Activated T-cell treated with anti-CD3 and anti-CD28 coated beads, Interleukin-2, amount 50 U/mL, for 48 hours (primary cell): ENCODE results near the gene SAP30.

Source experiments
- DNase-seq, 2 experiments: peaks; one replicate each; pipeline ENCODE4 v3.0.0-alpha.2; 2020

Gene SAP30

GRCh38 chr4:173370477-173371291 lies at the start of gene SAP30:
Gene SAP30, plus strand, starts transcription at chr4:173370954. Its CDS starts 229 bp downstream, at chr4:173371183.
- peak; percentile 96 for DNase-seq

GRCh38 chr4:173325007-173325736 lies 45.6 kb upstream of the SAP30 start:
- no peak for DNase-seq

- no peak for DNase-seq
These were observed 42.4 kb upstream of the SAP30 start for GRCh38 chr4:173328236-173328901.

GRCh38 chr4:173330590-173330989 lies 40.2 kb upstream of the SAP30 start:
- no peak for DNase-seq

- no peak for DNase-seq
These were observed 38.7 kb upstream of the SAP30 start for GRCh38 chr4:173332021-173332487.

- peak in 1 of 2 experiments; percentile 45 for DNase-seq
These were observed 37.6 kb upstream of the SAP30 start for GRCh38 chr4:173332963-173333657.

GRCh38 chr4:173333658-173334084 lies 37.1 kb upstream of the SAP30 start:
- no peak for DNase-seq

- peak; percentile 99 to 100 for DNase-seq
These were observed 36.5 kb upstream of the SAP30 start, which contains the start of gene HMGB2 for GRCh38 chr4:173334085-173334890. Gene HMGB2, minus strand, starts transcription at chr4:173334358. Its CDS starts 709 bp downstream, at chr4:173333649.

GRCh38 chr4:173334891-173335752 lies 35.6 kb upstream of the SAP30 start:
- peak in 1 of 2 experiments; percentile 77 for DNase-seq

- no peak for DNase-seq
These were observed 33.3 kb upstream of the SAP30 start for GRCh38 chr4:173337463-173337862.

GRCh38 chr4:173343832-173344397 lies 26.8 kb upstream of the SAP30 start:
- no peak for DNase-seq

GRCh38 chr4:173345648-173346047 lies 25.1 kb upstream of the SAP30 start:
- DNase-seq: no peak

GRCh38 chr4:173346074-173346473 lies 24.7 kb upstream of the SAP30 start:
- no peak for DNase-seq

GRCh38 chr4:173347467-173347866 lies 23.3 kb upstream of the SAP30 start:
- DNase-seq: no peak

- no peak for DNase-seq
These were observed 12.8 kb upstream of the SAP30 start for GRCh38 chr4:173357939-173358338.

- no peak for DNase-seq
These were observed 10.1 kb upstream of the SAP30 start for GRCh38 chr4:173360587-173361221.

GRCh38 chr4:173362666-173363065 lies 8.1 kb upstream of the SAP30 start:
- no peak for DNase-seq

- DNase-seq: no peak
These were observed 5.3 kb upstream of the SAP30 start for GRCh38 chr4:173365359-173365996.

- no peak for DNase-seq
These were observed 3.5 kb upstream of the SAP30 start for GRCh38 chr4:173367285-173367684.
